DOHH2 (cell line): ENCODE data around the gene EAF1.

Source experiments
- EZH2phosphoT487 ChIP-seq: fragments of 200-600 bp; sonication (generic); IDR thresholded peaks from 2 replicates; pipeline ENCODE4 v1.6.1; 2017; ENCODE audit warnings: borderline replicate concordance, mild to moderate bottlenecking, antibody characterized with exemption, low read length, moderate library complexity, mixed read lengths
- TF ChIP-seq, protein P1 (sequence below): fragments of 200-600 bp; sonication (generic); IDR thresholded peaks from one replicate; pipeline ENCODE4 v1.5.1; 2014; ENCODE audit warnings: antibody characterized with exemption, mild to moderate bottlenecking, low read depth, low read length; ENCODE audit not compliant: poor library complexity, severe bottlenecking

DNA sequence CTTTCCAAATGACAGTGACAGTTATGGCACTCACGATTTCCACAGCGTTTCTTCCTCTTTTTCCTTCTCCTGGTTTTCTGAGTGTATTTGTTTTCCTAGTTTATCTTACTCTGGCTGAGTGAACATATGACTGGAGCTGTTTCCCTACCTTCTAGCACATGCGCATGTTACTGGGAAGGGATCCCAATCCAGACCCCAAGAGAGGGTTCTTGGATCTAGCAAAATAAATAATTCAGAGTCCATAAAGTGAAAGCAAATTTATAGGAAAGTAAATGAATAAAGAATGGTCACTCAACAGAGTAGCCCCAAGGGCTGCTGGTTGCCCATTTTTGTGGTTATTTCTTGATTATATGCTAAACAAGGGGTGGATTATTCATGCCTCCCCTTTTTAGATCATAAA lies 23.9 kb upstream of the EAF1 start:
- TF ChIP-seq, protein P1, sequence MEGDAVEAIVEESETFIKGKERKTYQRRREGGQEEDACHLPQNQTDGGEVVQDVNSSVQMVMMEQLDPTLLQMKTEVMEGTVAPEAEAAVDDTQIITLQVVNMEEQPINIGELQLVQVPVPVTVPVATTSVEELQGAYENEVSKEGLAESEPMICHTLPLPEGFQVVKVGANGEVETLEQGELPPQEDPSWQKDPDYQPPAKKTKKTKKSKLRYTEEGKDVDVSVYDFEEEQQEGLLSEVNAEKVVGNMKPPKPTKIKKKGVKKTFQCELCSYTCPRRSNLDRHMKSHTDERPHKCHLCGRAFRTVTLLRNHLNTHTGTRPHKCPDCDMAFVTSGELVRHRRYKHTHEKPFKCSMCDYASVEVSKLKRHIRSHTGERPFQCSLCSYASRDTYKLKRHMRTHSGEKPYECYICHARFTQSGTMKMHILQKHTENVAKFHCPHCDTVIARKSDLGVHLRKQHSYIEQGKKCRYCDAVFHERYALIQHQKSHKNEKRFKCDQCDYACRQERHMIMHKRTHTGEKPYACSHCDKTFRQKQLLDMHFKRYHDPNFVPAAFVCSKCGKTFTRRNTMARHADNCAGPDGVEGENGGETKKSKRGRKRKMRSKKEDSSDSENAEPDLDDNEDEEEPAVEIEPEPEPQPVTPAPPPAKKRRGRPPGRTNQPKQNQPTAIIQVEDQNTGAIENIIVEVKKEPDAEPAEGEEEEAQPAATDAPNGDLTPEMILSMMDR = no peak
- TF ChIP-seq EZH2phosphoT487 = no peak
